ENCODE results near the gene ADAM8.

ADAM8 gene

GRCh38 chr10:133281084-133281483 is 4.4 kb upstream of the ADAM8 start:
- DNase-seq, result no peak

- DNase-seq, result no peak
Observed at GRCh38 chr10:133280391-133281059, 3.9 kb upstream of the ADAM8 start.

GRCh38 chr10:133279326-133280226 is 2.9 kb upstream of the ADAM8 start:
- DNase-seq, result no peak

- DNase-seq, result peak; percentile 4
Observed at GRCh38 chr10:133278577-133279265, 2.1 kb upstream of the ADAM8 start.

GRCh38 chr10:133277993-133278576 is 1.4 kb upstream of the ADAM8 start:
- no peak for DNase-seq

- no peak for DNase-seq
Observed at GRCh38 chr10:133277277-133277992, 767 bp upstream of the ADAM8 start.

- no peak for DNase-seq
Observed at GRCh38 chr10:133276100-133276434, 601 bp downstream of the ADAM8 start.

- no peak for DNase-seq
Observed at GRCh38 chr10:133275684-133276092, 980 bp downstream of the ADAM8 start.

GRCh38 chr10:133274751-133275683 is 1.7 kb downstream of the ADAM8 start:
- no peak for DNase-seq

GRCh38 chr10:133273534-133274143 is 3.0 kb downstream of the ADAM8 start:
- DNase-seq, result no peak

GRCh38 chr10:133272964-133273420 is 3.7 kb downstream of the ADAM8 start:
- DNase-seq, result no peak

- DNase-seq, result no peak
Observed at GRCh38 chr10:133272301-133272963, 4.2 kb downstream of the ADAM8 start.

GRCh38 chr10:133271521-133272300 is 5.0 kb downstream of the ADAM8 start:
- no peak for DNase-seq

- DNase-seq, result no peak
Observed at GRCh38 chr10:133270773-133271297, 5.8 kb downstream of the ADAM8 start.

GRCh38 chr10:133270204-133270603 is 6.5 kb downstream of the ADAM8 start:
- DNase-seq, result no peak

GRCh38 chr10:133269367-133269766 is 7.3 kb downstream of the ADAM8 start:
- DNase-seq, result no peak

GRCh38 chr10:133268532-133268931 is 8.1 kb downstream of the ADAM8 start:
- DNase-seq, result no peak

- no peak for DNase-seq
Observed at GRCh38 chr10:133267829-133268228, 8.8 kb downstream of the ADAM8 start.

GRCh38 chr10:133267293-133267692 is 9.4 kb downstream of the ADAM8 start:
- DNase-seq, result no peak

Data from NCI-H69 (cell line).